Skeletal muscle tissue (tissue), 4 donors: Measurements from ENCODE around the gene ZC3H13. TPM values are rescaled to one million over a fixed set of nuclear protein-coding genes. Genes with fewer than 3 reads are reported as not detected.

Experiments used
- H3K27ac ChIP-seq: one replicate; pipeline ENCODE4 v1.7.0; 2013; ENCODE audit warnings: mild to moderate bottlenecking, low read depth, low read length, inconsistent platforms
- H3K27me3 ChIP-seq, 3 donors: one replicate each; pipeline ENCODE4 v1.7.0; 2013; ENCODE audit warnings: low read length in 3 of 3; ENCODE audit not compliant: control insufficient read depth in 3 of 3, insufficient read depth in 3 of 3
- H3K36me3 ChIP-seq, 3 donors: one replicate each; pipeline ENCODE4 v1.7.0; 2013; ENCODE audit warnings: low read length in 3 of 3; ENCODE audit not compliant: control insufficient read depth in 3 of 3, insufficient read depth in 3 of 3
- H3K4me1 ChIP-seq, 3 donors: one replicate each; pipeline ENCODE4 v1.7.0; 2013; ENCODE audit warnings: low read length in 3 of 3, mild to moderate bottlenecking in 3 of 3; ENCODE audit not compliant: control insufficient read depth in 3 of 3, insufficient read depth in 3 of 3
- H3K4me3 ChIP-seq, 3 donors: one replicate each; pipeline ENCODE4 v1.7.0; 2013; ENCODE audit warnings: low read length in 3 of 3
- H3K9ac ChIP-seq, 3 donors: one replicate each; pipeline ENCODE4 v1.7.0; 2013; ENCODE audit warnings: low read length in 3 of 3, mild to moderate bottlenecking in 3 of 3, moderate library complexity in 2 of 3, low read depth in 1 of 3
- H3K9me3 ChIP-seq, 3 donors: one replicate each; pipeline ENCODE4 v1.7.0; 2013; ENCODE audit warnings: low read length in 3 of 3; ENCODE audit not compliant: control insufficient read depth in 3 of 3
- total RNA-seq: library from RNA; depleted of rRNA; stranded (reverse); fragments of >200 nt; gene quantifications from one replicate; pipeline ENCODE4 v1.2.3, GENCODE V29; 2014
- donor health status: Osteomylitis.

The ZC3H13 gene
- total RNA-seq, 1 donor from 2014 or later, result 28.2 TPM

DNA sequence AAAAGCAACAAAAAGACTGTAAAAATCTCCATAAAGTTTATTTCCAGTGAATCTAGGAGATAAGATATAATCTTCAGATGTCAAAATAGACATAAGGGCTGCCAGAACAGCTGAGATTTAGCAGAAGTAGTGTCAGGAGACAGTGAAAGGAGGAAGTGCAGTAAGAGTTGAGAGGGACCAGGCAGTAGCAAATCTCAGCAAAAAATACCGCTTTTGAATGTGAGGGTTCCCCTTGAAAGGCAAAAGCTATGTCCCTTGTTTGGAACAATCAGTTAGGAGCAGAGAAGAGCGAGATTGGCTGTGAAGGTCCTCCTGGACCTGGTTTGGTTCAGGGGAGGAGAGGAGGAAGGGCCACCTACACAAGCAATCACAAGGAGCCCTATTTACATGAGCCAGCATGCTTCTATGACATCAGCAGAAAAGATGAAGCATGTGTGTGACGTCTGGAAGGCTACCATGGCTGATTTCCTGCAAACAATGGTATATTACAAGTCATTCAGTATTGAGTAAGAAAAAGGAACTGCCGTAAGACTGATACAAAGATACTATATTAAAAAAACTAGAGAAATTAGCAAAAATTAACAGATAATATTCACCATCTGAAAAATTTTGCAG is 102.1 kb downstream of the ZC3H13 start:
- Histone ChIP-seq H3K4me3 (no peak overlapping the region), H3K27ac (no peak overlapping the region), H3K36me3 (peaks cover 0 to 3% (median 0%) of the 10 kb centered on the region in 3 donors), H3K9me3 (no peaks in the 10 kb centered on the region), H3K9ac (no peak overlapping the region), H3K27me3 (no peaks in the 10 kb centered on the region), H3K4me1 (no peaks in the 10 kb centered on the region)

DNA sequence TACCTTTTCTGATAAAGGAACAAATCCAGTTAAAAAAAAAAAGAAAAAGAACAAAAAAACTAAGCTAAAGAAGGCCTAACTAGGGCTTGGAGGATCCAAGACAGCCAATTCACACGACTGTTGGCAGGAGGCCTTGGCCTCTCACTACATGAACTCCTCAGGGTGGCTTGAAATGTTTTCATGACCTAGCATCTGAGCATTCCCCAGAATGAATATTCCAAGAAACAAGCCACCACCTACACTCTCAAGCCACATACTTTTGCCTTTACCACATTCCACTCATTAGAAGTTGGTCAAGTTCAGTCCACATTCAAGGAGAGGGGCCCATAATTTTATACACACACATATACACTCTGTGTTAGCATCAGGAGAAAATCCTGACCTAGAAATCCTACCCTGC is 103.4 kb downstream of the ZC3H13 start:
- H3K36me3 ChIP-seq, result no peaks in the 10 kb centered on the region
- H3K27ac ChIP-seq, result no peak overlapping the region
- H3K9me3 ChIP-seq, result no peaks in the 10 kb centered on the region
- H3K4me1 ChIP-seq, result no peaks in the 10 kb centered on the region
- no peak overlapping the region for H3K4me3 ChIP-seq
- peaks cover 0 to 2% (median 0%) of the 10 kb centered on the region in 3 donors for H3K27me3 ChIP-seq
- no peak overlapping the region for H3K9ac ChIP-seq

DNA sequence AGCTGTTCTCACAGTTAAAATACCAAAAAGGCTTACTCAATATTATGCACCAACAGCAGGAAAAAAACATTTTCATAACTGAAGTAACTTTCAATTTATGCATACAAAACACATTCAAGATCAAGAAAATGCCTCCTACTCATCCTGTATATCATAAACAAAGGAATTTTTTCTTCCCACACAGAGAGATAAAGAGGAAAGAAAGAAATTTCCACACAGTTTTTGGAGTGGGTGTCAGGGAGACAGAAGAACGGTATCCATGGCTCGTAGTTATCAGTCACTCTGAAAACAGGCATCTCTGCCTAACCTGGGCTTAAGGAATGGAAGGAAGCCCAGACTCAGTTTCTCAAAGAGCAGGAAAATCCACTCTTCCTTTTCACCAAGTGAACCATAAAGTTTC is 108.6 kb downstream of the ZC3H13 start:
- H3K9me3 ChIP-seq, result no peaks in the 10 kb centered on the region
- H3K36me3 ChIP-seq, result no peaks in the 10 kb centered on the region
- H3K4me1 ChIP-seq, result no peaks in the 10 kb centered on the region
- no peak overlapping the region for H3K4me3 ChIP-seq
- H3K9ac ChIP-seq, result no peak overlapping the region
- H3K27ac ChIP-seq, result no peak overlapping the region
- H3K27me3 ChIP-seq, result peaks cover 0 to 2% (median 0%) of the 10 kb centered on the region in 3 donors

DNA sequence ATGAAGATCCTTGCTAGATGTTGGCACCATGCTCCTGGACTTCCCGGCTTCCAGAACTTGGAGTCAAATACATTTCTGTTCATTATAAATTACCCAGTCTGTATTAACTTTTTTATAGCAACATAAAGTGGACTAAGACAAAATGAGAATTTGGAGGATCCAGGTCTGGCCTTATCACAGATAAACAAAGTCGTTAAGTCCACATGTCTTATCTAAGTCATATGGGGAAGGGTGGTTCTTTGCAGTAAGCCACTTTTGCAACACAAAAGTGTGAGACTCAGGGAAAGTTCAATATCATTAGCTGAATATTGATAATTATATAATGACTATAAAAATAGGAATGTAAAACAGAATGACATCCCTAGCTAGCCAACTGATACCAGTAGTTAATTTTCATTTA is 109.4 kb downstream of the ZC3H13 start:
- H3K9me3 ChIP-seq, result no peaks in the 10 kb centered on the region
- H3K9ac ChIP-seq, result no peak overlapping the region
- no peaks in the 10 kb centered on the region for H3K4me1 ChIP-seq
- H3K27me3 ChIP-seq, result peaks cover 0 to 2% (median 0%) of the 10 kb centered on the region in 3 donors
- H3K4me3 ChIP-seq, result no peak overlapping the region
- no peaks in the 10 kb centered on the region for H3K36me3 ChIP-seq
- H3K27ac ChIP-seq, result no peak overlapping the region

GRCh38 chr13:45941261-45941660 is 111.3 kb downstream of the ZC3H13 start:
- Histone ChIP-seq H3K9me3 (no peaks in the 10 kb centered on the region), H3K27me3 (peaks cover 0 to 2% (median 0%) of the 10 kb centered on the region in 3 donors), H3K4me1 (no peaks in the 10 kb centered on the region), H3K9ac (no peak overlapping the region), H3K27ac (no peak overlapping the region), H3K36me3 (no peaks in the 10 kb centered on the region), H3K4me3 (no peak overlapping the region)

- Histone ChIP-seq H3K27ac (no peak overlapping the region), H3K9ac (no peak overlapping the region), H3K9me3 (no peaks in the 10 kb centered on the region), H3K36me3 (no peaks in the 10 kb centered on the region), H3K4me1 (no peaks in the 10 kb centered on the region), H3K4me3 (no peak overlapping the region), H3K27me3 (peaks cover 0 to 2% (median 0%) of the 10 kb centered on the region in 3 donors)
Measured at GRCh38 chr13:45940061-45940460, 112.5 kb downstream of the ZC3H13 start.

DNA sequence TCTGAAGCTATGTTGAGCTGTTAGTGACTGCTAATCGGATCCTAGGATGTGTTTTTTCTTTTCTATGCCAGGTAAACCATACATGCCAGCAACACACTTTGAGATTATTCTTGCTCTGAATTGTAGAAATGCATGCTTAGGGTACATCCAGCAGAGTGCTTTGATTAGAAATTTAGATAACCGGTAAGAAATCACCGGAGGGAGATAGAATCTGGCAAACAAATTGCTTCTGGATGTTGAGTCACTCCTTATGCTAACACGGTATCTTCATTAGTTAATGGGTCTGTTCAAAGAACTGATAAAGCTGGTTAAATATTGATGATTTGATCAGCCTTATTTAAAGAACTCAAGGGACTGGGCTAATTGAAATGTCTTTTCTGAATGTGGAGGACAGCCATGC is 115.9 kb downstream of the ZC3H13 start:
- no peaks in the 10 kb centered on the region for H3K36me3 ChIP-seq
- no peaks in the 10 kb centered on the region for H3K9me3 ChIP-seq
- H3K27me3 ChIP-seq, result peaks cover 0 to 14% (median 7%) of the 10 kb centered on the region in 3 donors
- no peak overlapping the region for H3K27ac ChIP-seq
- H3K9ac ChIP-seq, result no peak overlapping the region
- peaks cover 0 to 6% (median 3%) of the 10 kb centered on the region in 3 donors for H3K4me1 ChIP-seq
- H3K4me3 ChIP-seq, result no peak overlapping the region

GRCh38 chr13:45934283-45934682 is 118.3 kb downstream of the ZC3H13 start:
- H3K27ac ChIP-seq, result no peak overlapping the region
- H3K36me3 ChIP-seq, result no peaks in the 10 kb centered on the region
- no peak overlapping the region for H3K4me3 ChIP-seq
- peaks cover 0 to 16% (median 7%) of the 10 kb centered on the region in 3 donors for H3K27me3 ChIP-seq
- no peaks in the 10 kb centered on the region for H3K9me3 ChIP-seq
- no peak overlapping the region for H3K9ac ChIP-seq
- H3K4me1 ChIP-seq, result peaks cover 0 to 6% (median 3%) of the 10 kb centered on the region in 3 donors

- Histone ChIP-seq H3K27me3 (peaks cover 0 to 16% (median 7%) of the 10 kb centered on the region in 3 donors), H3K9ac (no peak overlapping the region), H3K9me3 (no peaks in the 10 kb centered on the region), H3K4me1 (peaks cover 0 to 6% (median 3%) of the 10 kb centered on the region in 3 donors), H3K36me3 (no peaks in the 10 kb centered on the region), H3K27ac (no peak overlapping the region), H3K4me3 (no peak overlapping the region)
Measured at GRCh38 chr13:45933203-45933908, 119.2 kb downstream of the ZC3H13 start.

DNA sequence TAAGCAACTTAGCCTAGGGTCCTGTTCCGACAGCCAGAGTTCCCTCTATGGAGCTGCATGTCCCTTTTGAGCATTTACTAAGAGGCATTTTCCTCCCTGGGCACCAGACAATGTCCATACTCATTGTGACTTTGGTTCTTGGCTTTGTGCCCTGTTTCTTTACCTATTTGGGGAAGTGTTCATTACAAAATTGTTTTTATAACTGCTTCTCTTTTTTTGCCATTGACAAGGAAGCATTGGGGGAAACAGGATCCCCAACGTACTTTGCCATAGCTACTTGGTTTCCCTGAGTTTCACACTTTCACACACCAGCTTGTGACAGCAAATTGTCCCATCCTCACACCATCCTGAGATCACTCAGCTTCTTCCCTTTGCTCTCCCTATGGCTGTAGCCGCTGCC is 119.9 kb downstream of the ZC3H13 start:
- Histone ChIP-seq H3K9ac (no peak overlapping the region), H3K27ac (no peak overlapping the region), H3K36me3 (no peaks in the 10 kb centered on the region), H3K4me3 (no peak overlapping the region), H3K27me3 (peaks cover 0 to 16% (median 7%) of the 10 kb centered on the region in 3 donors), H3K4me1 (peaks cover 0 to 6% (median 3%) of the 10 kb centered on the region in 3 donors), H3K9me3 (no peaks in the 10 kb centered on the region)
